HepG2 (cell line): Measurements from ENCODE around the gene CD300LG. TPM values are rescaled to one million over a fixed set of nuclear protein-coding genes. Genes with fewer than 3 reads are reported as not detected.

ENCODE experiments used
- ATAC-seq: fragments of 200-7000 bp; cut with Tn5 transposase; 3 replicates; pipeline ENCODE4 v1.9.1; 2020; ENCODE audit warnings: mild to moderate bottlenecking, moderate library complexity
- BruUV-seq: library from RNA; stranded (reverse); fragments of 400-500 nt; replicated peaks from 2 replicates; lab custom pipeline; 2021; lab: Mats Ljungman, UMichigan
- CTCF ChIA-PET: fragments of 300-600 bp; formaldehyde crosslinking; extraction: SDS; loops from one replicate; lab custom pipeline; 2021; ENCODE audit warnings: low total read pairs, inconsistent platforms, low intra/inter-chr PET ratio; lab: Yijun Ruan, JAX
- POLR2A ChIA-PET: fragments of 350-600 bp; sonication (Branson Sonifier 250); formaldehyde crosslinking; loops from one replicate; lab custom pipeline; 2020; ENCODE audit warnings: antibody characterized with exemption, inconsistent platforms; lab: Yijun Ruan, JAX
- DNase-seq: peaks from one replicate; pipeline ENCODE4 v3.0.0-alpha.2; 2015; ENCODE audit warnings: low spot score
- FAIRE-seq: peaks from 3 replicates; lab custom pipeline; 2011; peaks lifted over from hg19 to GRCh38; lab: Jason Lieb, UNC
- H2AFZ ChIP-seq: one replicate; pipeline ENCODE4 v1.6.1; 2011; ENCODE audit warnings: low read length, inconsistent platforms
- H3K27ac ChIP-seq: fragments of 300-600 bp; 3 replicates; pipeline ENCODE4 v1.8.0; 2011; ENCODE audit warnings: mixed run types, mild to moderate bottlenecking, mixed read lengths, low read length, inconsistent platforms; ENCODE audit not compliant: insufficient read depth; ENCODE audit errors: extremely low read length
- H3K27me3 ChIP-seq, 2 experiments: fragments of 200-600 bp in 1 of 2; 2 replicates in 1 of 2; 3 replicates in 1 of 2; pipeline versions ENCODE4 v1.6.0 to v1.8.0; 2011; ENCODE audit warnings: low read length in 2 of 2, mild to moderate bottlenecking in 2 of 2, moderate library complexity in 2 of 2, inconsistent platforms in 1 of 2; ENCODE audit not compliant: insufficient read depth in 2 of 2, control insufficient read depth in 1 of 2
- H3K36me3 ChIP-seq, 2 experiments: fragments of 200-600 bp in 1 of 2; replicated peaks in 1 of 2; 2 replicates in 1 of 2; 3 replicates in 1 of 2; pipeline versions ENCODE4 v1.5.1 to v1.8.0; 2011; ENCODE audit warnings: low read length in 2 of 2, inconsistent platforms in 1 of 2; ENCODE audit not compliant: insufficient read depth in 2 of 2, control insufficient read depth in 1 of 2
- H3K4me1 ChIP-seq: 2 replicates; pipeline ENCODE4 v1.5.1; 2012; ENCODE audit warnings: low read length, inconsistent platforms; ENCODE audit not compliant: insufficient read depth
- H3K4me2 ChIP-seq: 2 replicates; pipeline ENCODE4 v1.6.0; 2011; ENCODE audit warnings: low read depth, low read length, inconsistent platforms
- H3K4me3 ChIP-seq, 3 experiments: fragments of 200-600 bp in 1 of 3; sonication (generic), shearing (Covaris generic) in 1 of 3; replicated peaks in 1 of 3; 2 replicates each; pipeline ENCODE4 v1.5.1; 2011 to 2016; ENCODE audit warnings: low read length in 3 of 3, inconsistent platforms in 2 of 3, low read depth in 2 of 3, mild to moderate bottlenecking in 2 of 3, control low read depth in 1 of 3, mixed read lengths in 1 of 3; ENCODE audit not compliant: insufficient read depth in 1 of 3
- H3K79me2 ChIP-seq: one replicate; pipeline ENCODE4 v1.6.1; 2011; ENCODE audit warnings: low read length, inconsistent platforms; ENCODE audit not compliant: insufficient read depth
- H3K9ac ChIP-seq: 2 replicates; pipeline ENCODE4 v1.6.0; 2011; ENCODE audit warnings: mild to moderate bottlenecking, low read depth, low read length, inconsistent platforms; ENCODE audit not compliant: insufficient read depth
- H3K9me3 ChIP-seq: 2 replicates; pipeline ENCODE4 v1.5.1; 2012; ENCODE audit warnings: mild to moderate bottlenecking, low read length
- H4K20me1 ChIP-seq: 2 replicates; pipeline ENCODE4 v1.6.0; 2011; ENCODE audit warnings: inconsistent platforms, mild to moderate bottlenecking, low read length, moderate library complexity; ENCODE audit not compliant: insufficient read depth
- BCL6 ChIP-seq: IDR thresholded peaks from 2 replicates; pipeline ENCODE4 v1.6.1; 2016; ENCODE audit warnings: missing genetic modification reagents, missing compliant biosample characterization
- GZF1 ChIP-seq: sonication (generic); formaldehyde crosslinking; IDR thresholded peaks from 2 replicates; pipeline ENCODE4 v1.5.1; 2020; ENCODE audit warnings: mild to moderate bottlenecking, missing genetic modification reagents
- HNF4A ChIP-seq: sonication (generic); formaldehyde crosslinking; IDR thresholded peaks from 2 replicates; pipeline ENCODE4 v1.4.0; 2020; ENCODE audit warnings: missing genetic modification reagents
- IRX3 ChIP-seq: sonication (generic); formaldehyde crosslinking; IDR thresholded peaks from 2 replicates; pipeline ENCODE4 v1.8.1; 2023; ENCODE audit warnings: mild to moderate bottlenecking, low read depth, missing genetic modification reagents, borderline replicate concordance
- KLF12 ChIP-seq: sonication (generic); formaldehyde crosslinking; IDR thresholded peaks from 2 replicates; pipeline ENCODE4 v1.4.0; 2020; ENCODE audit warnings: missing genetic modification reagents, borderline replicate concordance
- MAF1 ChIP-seq: sonication (generic); formaldehyde crosslinking; IDR thresholded peaks from 2 replicates; pipeline ENCODE4 v1.5.0; 2020; ENCODE audit warnings: missing genetic modification reagents, borderline replicate concordance
- NAIF1 ChIP-seq: sonication (generic); formaldehyde crosslinking; IDR thresholded peaks from 2 replicates; pipeline ENCODE4 v1.5.0; 2020; ENCODE audit warnings: mild to moderate bottlenecking, missing genetic modification reagents, borderline replicate concordance
- NR2F6 ChIP-seq, 2 experiments: IDR thresholded peaks; 2 replicates each; pipeline ENCODE4 v1.6.1; 2016; ENCODE audit warnings: antibody characterized with exemption in 1 of 2, mild to moderate bottlenecking in 1 of 2
- SMC3 ChIP-seq: IDR thresholded peaks from 2 replicates; pipeline ENCODE4 v1.6.1; 2011; ENCODE audit warnings: low read length, improper control_type of control experiment
- SUZ12 ChIP-seq: fragments of 150-350 bp; IDR thresholded peaks from 2 replicates; pipeline ENCODE4 v1.6.1; 2014; ENCODE audit warnings: low read depth, low read length
- TMF1 ChIP-seq: sonication (generic); formaldehyde crosslinking; IDR thresholded peaks from 2 replicates; pipeline ENCODE4 v1.8.1; 2022; ENCODE audit warnings: low read depth, missing genetic modification reagents
- ZBTB1 ChIP-seq: sonication (generic); formaldehyde crosslinking; IDR thresholded peaks from 2 replicates; pipeline ENCODE4 v1.4.0; 2020; ENCODE audit warnings: missing genetic modification reagents, borderline replicate concordance
- ZNF160 ChIP-seq: sonication (generic); formaldehyde crosslinking; IDR thresholded peaks from 2 replicates; pipeline ENCODE4 v1.8.0; 2022; ENCODE audit warnings: mild to moderate bottlenecking, inconsistent platforms, missing genetic modification reagents
- ZNF33A ChIP-seq: sonication (generic); formaldehyde crosslinking; IDR thresholded peaks from 2 replicates; pipeline ENCODE4 v1.5.1; 2020; ENCODE audit warnings: missing genetic modification reagents, mild to moderate bottlenecking, moderate library complexity, borderline replicate concordance
- WGBS: methylation state at CpG from one replicate; pipeline ENCODE4 v1.1.6; 2017; ENCODE audit warnings: low lambda C conversion rate; 5-methylcytosine and 5-hydroxymethylcytosine counted together
- in situ Hi-C: cut with HindIII; loops from 2 replicates; pipeline ENCODE4 v1.10.0; 2017; ENCODE audit warnings: low pct_unique_long_range_greater_than_20kb; ENCODE audit not compliant: extremely low pct_ligation_motif_present
- intact Hi-C: fragments of 100-400 bp; cut with micrococcal nuclease; formaldehyde crosslinking; loops from one replicate; pipeline ENCODE4 v1.10.0; 2022; ENCODE audit not compliant: unreplicated experiment
- polyA plus RNA-seq, 8 experiments: library from polyadenylated mRNA; depleted of rRNA in 3 of 8; stranded (reverse) in 7 of 8; unstranded in 1 of 8; fragments of >200 nt; fragmentation: Illumina TruSeq in 4 of 8; extraction: Trizol in 4 of 8; gene quantifications; 2 replicates each; pipeline versions ENCODE4 v1.2.1 to v1.2.3, GENCODE V29; 2011 to 2016; ENCODE audit warnings: low read depth in 4 of 8, missing spikeins in 1 of 8, mixed read lengths in 1 of 8; ENCODE audit not compliant: insufficient read depth in 1 of 8
- total RNA-seq, 5 experiments: library from RNA; depleted of rRNA; stranded (reverse); fragments of >200 nt; fragmentation: Illumina TruSeq; extraction: Trizol; gene quantifications; 2 replicates each; pipeline ENCODE4 v1.2.3, GENCODE V29; 2016; ENCODE audit warnings: low read depth in 1 of 5
- TF ChIP-seq, protein P1 (sequence below): sonication (generic); formaldehyde crosslinking; IDR thresholded peaks from 2 replicates; pipeline ENCODE4 v1.4.0; 2020; ENCODE audit warnings: missing genetic modification reagents
- TF ChIP-seq, protein P2 (sequence below): sonication (generic); formaldehyde crosslinking; IDR thresholded peaks from 2 replicates; pipeline ENCODE4 v1.8.1; 2023; ENCODE audit warnings: missing genetic modification reagents, inconsistent platforms, borderline replicate concordance
- TF ChIP-seq, protein P3 (sequence below): sonication (generic); formaldehyde crosslinking; conservative IDR thresholded peaks from 2 replicates; pipeline ENCODE4 v1.5.0; 2020; ENCODE audit warnings: missing genetic modification reagents

The CD300LG gene
- total and polyA plus RNA-seq, 2 of the 13 experiments (the other 11 are each of a cell fraction or from before 2014, with no cell fraction given) = not detected

DNA sequence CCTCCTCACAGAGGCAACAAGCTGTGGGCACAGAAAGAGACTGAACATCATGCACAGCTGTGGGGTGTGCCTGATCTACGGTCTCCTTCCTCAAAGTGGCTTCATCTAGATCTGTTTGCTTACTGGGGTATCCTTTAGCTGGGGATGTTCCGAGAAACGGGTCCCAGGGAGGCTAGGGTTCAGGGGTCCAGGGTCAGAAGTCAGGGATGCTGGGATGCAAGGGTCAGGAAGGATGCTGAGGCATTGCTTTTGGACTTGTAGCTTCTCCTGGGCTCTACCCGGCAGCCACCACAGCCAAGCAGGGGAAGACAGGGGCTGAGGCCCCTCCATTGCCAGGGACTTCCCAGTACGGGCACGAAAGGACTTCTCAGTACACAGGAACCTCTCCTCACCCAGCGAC lies 6.6 kb downstream of the CD300LG start (continued):
- no peak for TF ChIP-seq SUZ12
- TF ChIP-seq TMF1 (CRISPR knock-in tag) = no peak
- TF ChIP-seq NR2F6 (IDR thresholded peaks at IDR 0.05) = no peak
- TF ChIP-seq NR2F6 (CRISPR knock-in tag; IDR thresholded peaks at IDR 0.05) = no peak
- TF ChIP-seq MAF1 = no peak
- no peak for TF ChIP-seq HNF4A (CRISPR knock-in tag)
- TF ChIP-seq BCL6 (CRISPR knock-in tag) = no peak
- TF ChIP-seq IRX3 (CRISPR knock-in tag) = no peak
- TF ChIP-seq, protein P1, sequence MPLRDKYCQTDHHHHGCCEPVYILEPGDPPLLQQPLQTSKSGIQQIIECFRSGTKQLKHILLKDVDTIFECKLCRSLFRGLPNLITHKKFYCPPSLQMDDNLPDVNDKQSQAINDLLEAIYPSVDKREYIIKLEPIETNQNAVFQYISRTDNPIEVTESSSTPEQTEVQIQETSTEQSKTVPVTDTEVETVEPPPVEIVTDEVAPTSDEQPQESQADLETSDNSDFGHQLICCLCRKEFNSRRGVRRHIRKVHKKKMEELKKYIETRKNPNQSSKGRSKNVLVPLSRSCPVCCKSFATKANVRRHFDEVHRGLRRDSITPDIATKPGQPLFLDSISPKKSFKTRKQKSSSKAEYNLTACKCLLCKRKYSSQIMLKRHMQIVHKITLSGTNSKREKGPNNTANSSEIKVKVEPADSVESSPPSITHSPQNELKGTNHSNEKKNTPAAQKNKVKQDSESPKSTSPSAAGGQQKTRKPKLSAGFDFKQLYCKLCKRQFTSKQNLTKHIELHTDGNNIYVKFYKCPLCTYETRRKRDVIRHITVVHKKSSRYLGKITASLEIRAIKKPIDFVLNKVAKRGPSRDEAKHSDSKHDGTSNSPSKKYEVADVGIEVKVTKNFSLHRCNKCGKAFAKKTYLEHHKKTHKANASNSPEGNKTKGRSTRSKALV (CRISPR knock-in tag) = no peak
- TF ChIP-seq ZNF33A (CRISPR knock-in tag) = no peak
- no peak for TF ChIP-seq KLF12
- no peak for TF ChIP-seq ZNF160 (CRISPR knock-in tag)

DNA sequence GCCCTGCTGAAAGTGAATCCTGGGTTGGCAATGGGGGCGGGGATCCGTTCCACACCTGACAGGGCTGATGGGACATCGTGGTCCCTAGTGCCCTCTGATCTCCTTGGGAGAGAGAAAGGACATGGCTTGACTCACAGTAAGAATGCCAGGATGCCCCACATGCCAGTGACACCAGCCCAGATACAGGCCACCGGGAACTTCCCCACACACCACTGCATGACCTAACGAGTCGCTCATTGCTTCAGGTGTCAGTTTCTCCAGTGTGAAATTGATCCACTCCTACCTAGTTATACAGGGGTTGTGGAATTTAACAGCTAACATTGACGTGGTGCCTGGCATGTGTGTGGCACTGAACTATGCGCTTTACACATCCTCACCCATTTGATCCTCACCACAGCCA lies 7.5 kb downstream of the CD300LG start:
- ATAC-seq = no peak
- Histone ChIP-seq H3K9ac (no peak overlapping the region), H3K27me3 (peaks cover 8 to 72% of the 10 kb centered on the region in 2 experiments; a peak in 3 of 5 replicates), H3K79me2 (no peaks in the 10 kb centered on the region), H3K27ac (no peak overlapping the region), H4K20me1 (no peaks in the 10 kb centered on the region), H3K36me3 (no peaks in the 10 kb centered on the region), H2AFZ (no peak overlapping the region), H3K4me2 (no peak overlapping the region), H3K9me3 (no peaks in the 10 kb centered on the region), H3K4me3 (no peak overlapping the region), H3K4me1 (peaks cover 6% of the 10 kb centered on the region; the same call in 1 of the 2 replicates)
- ChIA-PET POLR2A (no interaction called here), CTCF (no interaction called here)
- no TSS peak for BruUV-seq
- no peak for DNase-seq
- intact Hi-C loops (no loop called here), in situ Hi-C loops (no loop called here)
- 10% methylated on average over 2 of the region's 8 CpGs for whole genome bisulfite sequencing
- no peak for FAIRE-seq
- TF ChIP-seq, protein P2, sequence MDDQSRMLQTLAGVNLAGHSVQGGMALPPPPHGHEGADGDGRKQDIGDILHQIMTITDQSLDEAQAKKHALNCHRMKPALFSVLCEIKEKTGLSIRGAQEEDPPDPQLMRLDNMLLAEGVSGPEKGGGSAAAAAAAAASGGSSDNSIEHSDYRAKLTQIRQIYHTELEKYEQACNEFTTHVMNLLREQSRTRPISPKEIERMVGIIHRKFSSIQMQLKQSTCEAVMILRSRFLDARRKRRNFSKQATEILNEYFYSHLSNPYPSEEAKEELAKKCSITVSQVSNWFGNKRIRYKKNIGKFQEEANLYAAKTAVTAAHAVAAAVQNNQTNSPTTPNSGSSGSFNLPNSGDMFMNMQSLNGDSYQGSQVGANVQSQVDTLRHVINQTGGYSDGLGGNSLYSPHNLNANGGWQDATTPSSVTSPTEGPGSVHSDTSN (CRISPR knock-in tag) = no peak
- TF ChIP-seq ZBTB1 (CRISPR knock-in tag) = no peak
- TF ChIP-seq NAIF1 = no peak
- no peak for TF ChIP-seq SMC3
- TF ChIP-seq, protein P3, sequence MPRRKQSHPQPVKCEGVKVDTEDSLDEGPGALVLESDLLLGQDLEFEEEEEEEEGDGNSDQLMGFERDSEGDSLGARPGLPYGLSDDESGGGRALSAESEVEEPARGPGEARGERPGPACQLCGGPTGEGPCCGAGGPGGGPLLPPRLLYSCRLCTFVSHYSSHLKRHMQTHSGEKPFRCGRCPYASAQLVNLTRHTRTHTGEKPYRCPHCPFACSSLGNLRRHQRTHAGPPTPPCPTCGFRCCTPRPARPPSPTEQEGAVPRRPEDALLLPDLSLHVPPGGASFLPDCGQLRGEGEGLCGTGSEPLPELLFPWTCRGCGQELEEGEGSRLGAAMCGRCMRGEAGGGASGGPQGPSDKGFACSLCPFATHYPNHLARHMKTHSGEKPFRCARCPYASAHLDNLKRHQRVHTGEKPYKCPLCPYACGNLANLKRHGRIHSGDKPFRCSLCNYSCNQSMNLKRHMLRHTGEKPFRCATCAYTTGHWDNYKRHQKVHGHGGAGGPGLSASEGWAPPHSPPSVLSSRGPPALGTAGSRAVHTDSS (CRISPR knock-in tag) = no peak
- TF ChIP-seq GZF1 (CRISPR knock-in tag) = no peak
